GM21717 (cell line): ENCODE results near the gene PLOD2.

Experiments
- ATAC-seq: cut with Tn5 transposase; IDR thresholded peaks from one replicate; pipeline ENCODE4 v1.9.1; 2021; ENCODE audit warnings: mild to moderate bottlenecking, moderate library complexity; ENCODE audit not compliant: unreplicated experiment

The PLOD2 gene

DNA sequence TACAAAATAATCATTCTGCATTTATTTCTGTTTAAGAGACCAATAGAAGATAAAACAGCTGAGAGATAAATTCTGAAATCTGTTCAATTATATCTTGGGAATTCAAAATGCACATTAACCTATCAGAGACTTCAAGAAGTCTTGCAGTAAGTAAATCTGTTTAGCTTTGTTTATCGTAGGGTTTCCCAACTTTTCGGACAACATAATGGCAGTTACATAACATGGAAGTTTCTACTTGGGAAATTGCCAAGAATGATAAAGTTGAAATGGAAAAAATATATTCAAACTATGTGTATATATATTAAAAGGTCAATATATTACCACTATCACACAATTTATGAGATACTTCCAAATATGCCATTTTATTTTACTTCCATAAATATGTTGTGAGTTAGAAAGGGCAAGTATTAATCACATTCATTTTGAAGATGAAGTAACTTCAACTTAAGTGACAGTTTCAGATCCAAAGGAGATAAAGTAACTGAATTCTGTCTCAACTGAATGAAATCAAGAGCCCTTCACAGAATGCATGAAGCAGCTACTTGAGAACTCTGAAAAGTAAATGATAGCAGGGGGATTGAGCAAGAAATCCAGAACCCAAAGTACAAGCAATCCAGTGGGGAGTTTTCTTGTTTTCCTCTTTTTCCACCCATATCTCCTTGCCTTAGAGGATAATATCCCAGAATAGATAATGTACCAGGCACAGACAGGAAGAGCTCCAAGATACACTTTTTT, 108.8 kb downstream of the PLOD2 start:
- no peak for ATAC-seq

DNA sequence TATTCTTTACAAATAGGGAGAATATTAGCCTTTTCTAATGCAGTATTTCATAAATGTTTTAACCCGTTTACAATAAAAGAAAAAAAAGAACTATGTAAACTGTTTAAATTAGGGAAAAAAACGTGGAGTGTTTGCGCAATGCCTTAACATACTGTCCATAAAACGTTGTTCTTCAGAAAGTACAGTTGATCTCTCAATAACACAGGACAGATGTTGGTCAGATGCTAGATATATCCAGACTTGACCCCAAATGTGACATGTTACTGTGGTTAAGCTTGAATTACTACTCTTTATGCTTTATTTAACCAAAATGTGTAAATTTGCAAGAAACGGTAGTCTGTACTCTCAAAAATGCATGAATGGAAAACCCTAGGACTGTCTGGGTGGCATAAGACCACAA, 110.3 kb downstream of the PLOD2 start:
- ATAC-seq: no peak

DNA sequence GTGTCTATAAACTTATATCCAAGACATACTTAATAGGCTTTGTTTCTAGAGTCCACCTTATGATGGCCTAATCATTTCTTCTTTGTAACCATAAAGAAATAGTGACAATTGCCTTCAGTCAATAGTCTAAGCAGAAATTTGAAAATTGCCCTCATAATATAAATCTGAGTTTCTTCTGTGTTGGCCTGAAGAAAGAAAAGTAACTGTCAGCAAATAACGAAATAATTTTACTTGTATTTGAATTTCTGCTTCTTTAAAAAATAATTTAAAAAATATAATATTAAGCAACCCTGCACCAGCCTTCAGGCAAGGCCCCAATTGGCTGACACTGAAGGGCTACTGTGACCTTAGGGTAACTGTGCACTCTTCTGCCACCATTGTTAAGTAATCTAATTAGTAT, 113.5 kb downstream of the PLOD2 start:
- no peak for ATAC-seq

DNA sequence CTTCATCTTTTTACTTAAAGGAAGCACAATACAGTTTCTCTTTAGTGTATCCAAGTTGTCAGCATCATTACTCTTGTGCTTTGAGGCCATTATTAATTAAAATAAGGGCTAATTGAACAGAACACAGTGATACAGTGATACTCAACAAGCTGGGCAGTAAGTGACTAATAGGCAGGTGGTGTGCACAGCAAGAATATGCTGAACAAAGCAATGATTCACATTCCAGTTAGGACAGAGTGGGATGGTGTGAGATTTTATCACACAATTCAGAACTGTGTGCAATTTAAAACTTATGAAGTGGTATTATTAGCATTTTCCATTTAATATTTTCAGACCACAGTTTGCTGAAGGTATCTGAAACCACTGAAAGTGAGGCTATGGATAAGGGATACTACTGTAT, 116.9 kb downstream of the PLOD2 start:
- ATAC-seq: no peak

DNA sequence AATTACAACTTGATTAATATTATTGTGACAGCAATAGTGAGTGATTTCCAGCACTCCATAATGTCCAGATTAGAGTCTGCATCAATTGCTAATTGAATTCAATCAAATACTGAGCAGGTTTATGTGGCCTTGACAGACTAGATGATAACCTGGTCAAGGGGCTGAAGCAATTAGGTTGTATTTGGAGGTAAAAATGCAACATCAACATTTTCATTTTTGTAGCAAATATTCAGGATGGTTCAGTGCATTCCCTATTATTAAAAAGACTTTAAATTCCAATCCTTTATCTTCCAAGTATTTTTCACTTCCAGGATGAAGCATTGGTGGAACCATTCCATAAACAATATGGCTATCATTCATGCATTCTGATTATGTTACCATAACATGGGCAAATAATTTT, 120.4 kb downstream of the PLOD2 start:
- ATAC-seq: no peak

DNA sequence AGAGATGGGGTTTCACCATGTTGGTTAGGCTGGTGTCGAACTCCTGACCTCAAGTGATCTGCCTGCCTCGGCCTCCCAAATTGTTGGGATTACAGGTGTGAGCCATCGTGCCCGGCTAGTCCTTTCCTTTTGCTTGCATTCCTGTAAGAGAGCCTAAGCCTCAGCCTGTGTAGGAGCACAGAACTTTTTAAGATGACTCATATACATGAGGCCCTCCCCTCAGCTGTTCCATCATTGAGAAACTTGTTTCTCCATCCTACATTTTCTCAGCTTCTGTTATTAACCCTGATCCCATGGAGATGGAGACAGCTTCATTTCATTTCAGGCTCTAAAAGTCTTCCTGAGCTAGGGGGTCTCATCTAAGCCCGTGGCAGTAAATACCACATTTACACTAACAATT, 123.3 kb downstream of the PLOD2 start:
- ATAC-seq: no peak

DNA sequence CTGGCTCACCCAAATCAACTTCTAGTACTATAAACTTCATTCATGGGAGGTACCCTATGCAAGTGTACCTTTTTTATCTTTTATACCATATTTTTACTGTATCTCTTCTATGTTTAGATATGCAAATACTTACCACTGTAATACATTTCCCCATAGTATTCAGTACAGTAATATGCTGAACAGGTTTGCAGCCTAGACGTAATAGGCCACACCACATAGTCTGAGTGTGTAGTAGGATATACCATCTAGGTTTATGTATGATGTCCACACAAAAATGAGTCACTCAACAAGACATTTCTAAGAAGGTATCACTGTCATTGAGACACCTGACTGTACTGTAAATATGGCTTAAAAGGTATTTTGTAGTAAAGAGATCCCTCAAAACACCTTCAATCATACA, 124.7 kb downstream of the PLOD2 start:
- ATAC-seq: no peak

DNA sequence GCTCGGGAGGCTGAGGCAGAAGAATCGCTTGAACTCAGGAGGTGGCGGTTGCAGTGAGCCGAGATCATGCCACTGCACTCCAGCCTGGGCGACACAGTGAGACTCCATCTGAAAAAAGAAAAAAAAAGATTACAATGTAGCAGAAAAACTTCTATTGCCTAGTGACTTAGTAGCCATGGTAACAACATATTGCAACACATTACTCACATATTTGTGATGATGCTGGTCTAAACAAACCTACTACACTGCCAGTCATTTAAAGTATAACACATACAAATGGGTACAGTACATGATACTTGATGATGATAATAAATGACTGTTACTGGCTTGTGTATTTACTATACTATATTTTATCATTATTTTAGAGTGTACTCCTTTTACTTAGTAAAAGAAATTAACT, 125.6 kb downstream of the PLOD2 start:
- no peak for ATAC-seq

DNA sequence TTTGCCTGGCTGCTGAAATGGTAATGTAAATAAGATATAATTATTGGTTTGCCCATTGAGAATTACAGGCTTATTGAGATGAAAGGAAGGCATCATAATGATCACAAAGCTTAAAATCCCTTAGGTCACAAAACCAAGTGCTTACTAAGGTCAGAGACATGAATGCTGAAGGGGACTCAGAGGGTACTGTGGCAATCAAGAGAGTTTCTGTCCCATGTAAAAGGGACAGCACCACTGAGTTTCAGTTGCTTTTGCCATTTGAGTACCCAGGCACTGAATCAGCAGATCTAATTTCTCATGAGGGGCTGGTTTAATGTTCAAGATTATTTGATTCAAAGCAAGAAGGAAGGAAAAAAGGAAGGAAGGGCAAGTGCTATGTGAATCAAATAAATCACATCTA, 127.0 kb downstream of the PLOD2 start:
- ATAC-seq: no peak

DNA sequence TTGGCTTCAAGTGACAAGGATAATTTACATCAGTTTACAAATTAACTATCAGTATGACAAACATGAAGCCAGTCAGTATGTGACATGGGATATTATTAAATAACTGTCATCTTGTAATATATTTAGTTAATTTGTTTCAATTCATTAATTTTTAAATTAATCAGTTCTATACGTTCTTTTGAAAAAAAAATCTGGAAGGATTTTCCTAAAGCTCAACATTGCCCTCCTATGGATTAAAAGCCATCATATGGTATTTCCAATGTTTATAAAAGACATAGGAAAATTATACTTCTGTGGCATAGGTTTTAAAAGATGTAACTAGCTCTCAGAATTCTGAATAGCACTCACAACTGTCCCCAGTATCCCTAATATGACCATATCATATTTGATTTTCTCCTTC, 134.4 kb downstream of the PLOD2 start:
- no peak for ATAC-seq

DNA sequence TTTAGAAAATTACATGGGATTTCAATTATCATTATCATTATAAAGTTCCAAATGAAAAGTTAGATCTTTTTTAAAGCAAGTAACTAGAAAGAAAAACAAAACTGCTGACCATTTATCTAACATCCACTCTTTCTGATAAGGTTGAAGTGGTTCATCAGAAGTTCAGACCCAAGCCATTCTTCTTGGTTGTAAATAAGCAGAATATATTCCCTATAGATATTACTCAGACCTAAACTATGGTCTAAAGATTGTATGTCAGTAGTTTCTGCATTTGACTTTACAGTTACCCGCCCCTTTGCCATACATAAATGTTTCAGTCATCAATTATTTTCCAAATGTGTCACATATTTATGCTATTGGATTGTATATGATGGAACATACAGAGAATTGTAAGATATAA, 136.7 kb downstream of the PLOD2 start:
- ATAC-seq: no peak

DNA sequence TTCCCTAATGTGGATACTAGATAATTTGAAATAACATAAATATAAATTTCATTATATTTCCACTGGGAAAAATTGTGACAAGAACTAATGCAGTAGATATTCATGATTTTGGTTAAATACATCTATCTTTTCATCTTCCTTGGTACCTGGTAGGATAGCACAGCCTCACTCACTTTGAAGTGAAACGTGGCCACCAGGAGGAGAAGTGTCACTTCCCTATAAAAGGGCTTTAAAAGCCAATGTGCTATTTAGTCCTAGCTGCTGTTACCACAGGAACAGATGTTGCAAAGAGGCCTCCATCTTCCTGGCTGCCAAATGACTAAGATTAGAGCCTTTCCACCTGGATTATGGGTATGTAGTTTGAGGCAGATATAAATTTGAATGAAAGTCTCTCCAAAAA, 140.0 kb downstream of the PLOD2 start:
- ATAC-seq: no peak

DNA sequence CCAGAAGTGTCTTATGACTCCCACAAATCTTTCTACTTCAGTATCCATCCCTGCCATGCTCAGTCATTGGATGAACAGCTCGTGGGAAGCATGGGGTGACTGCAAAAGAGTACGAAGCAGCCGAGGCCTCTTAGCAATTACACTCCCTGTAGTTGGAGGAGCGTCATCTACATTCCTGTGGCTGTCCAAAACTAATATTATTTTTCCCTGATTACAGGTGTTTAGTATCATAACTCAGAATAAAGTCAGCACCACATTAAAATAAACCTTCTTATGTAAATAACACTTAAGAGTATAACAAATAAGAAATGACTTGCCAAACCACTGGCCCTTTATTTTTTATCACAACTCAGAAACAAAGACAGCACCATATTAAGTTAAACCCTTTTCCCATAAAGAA, 141.5 kb downstream of the PLOD2 start:
- no peak for ATAC-seq
